RWPE1 (cell line): ENCODE measurements around the gene TUBB6.

Experiments
- CTCF ChIA-PET: fragments of 350-600 bp; sonication (Branson Sonifier 250); formaldehyde crosslinking; extraction: SDS; loops from one replicate; lab custom pipeline; 2021; lab: Yijun Ruan, JAX
- POLR2A ChIA-PET: fragments of 400-600 bp; formaldehyde crosslinking; extraction: SDS; loops from one replicate; lab custom pipeline; 2020; ENCODE audit warnings: antibody characterized with exemption; ENCODE audit not compliant: low non-redundant PET; lab: Yijun Ruan, JAX
- DNase-seq: peaks from one replicate; pipeline ENCODE4 v3.0.0; 2012; ENCODE audit warnings: low spot score
- H3K27ac ChIP-seq: fragments of 450-650 bp; 2 replicates; pipeline ENCODE4 v1.5.1; 2017
- TF ChIP-seq, protein P1 (sequence below): fragments of 450-650 bp; conservative IDR thresholded peaks from 2 replicates; pipeline ENCODE4 v1.5.1; 2017; ENCODE audit warnings: low read depth, mild to moderate bottlenecking

Gene TUBB6

DNA sequence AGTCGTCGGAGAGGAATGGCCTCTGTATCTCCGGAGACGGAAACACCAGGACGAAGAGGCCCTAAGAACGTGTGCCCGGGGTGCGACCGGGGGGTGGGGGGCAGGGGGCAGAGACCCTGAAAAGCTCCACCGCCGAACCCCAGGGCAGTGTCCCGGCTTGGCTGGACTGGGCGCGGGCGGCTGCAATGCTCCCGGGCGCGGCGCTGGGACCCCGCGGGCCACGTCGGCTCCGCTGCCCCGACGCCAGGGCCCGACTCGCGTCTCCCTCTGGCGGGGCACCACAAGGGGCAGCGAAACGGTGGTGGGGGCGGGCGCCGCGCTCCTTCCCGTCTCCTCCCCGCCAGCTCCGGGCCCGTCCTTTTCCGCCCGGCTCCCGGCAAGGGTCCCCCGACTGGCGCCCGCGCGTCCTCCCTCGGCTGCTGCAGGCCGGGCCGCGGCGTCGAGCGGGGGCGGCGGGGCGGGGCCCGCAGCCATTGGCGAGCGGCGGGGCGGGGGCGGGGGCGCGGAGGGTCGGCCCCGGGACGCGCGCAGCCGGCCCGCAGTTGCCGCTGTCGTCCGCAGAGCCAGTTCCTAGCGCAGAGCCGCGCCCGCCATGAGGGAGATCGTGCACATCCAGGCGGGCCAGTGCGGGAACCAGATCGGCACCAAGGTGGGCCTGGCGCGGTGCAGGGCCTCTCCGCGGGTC, at the start of gene TUBB6:
Gene TUBB6, plus strand, starts transcription at position 541 of the 685 bp plus-strand sequence. Its CDS starts 52 bp downstream, at position 593.
- ChIA-PET CTCF (interaction anchor here (3.9 kb wide), 1 partner anchor 36 kb away, joined by 15 read pairs; no protein-coding TSS in a partner anchor), POLR2A (no interaction called here)
- DNase-seq, result peak; percentile 78
- TF ChIP-seq, protein P1, sequence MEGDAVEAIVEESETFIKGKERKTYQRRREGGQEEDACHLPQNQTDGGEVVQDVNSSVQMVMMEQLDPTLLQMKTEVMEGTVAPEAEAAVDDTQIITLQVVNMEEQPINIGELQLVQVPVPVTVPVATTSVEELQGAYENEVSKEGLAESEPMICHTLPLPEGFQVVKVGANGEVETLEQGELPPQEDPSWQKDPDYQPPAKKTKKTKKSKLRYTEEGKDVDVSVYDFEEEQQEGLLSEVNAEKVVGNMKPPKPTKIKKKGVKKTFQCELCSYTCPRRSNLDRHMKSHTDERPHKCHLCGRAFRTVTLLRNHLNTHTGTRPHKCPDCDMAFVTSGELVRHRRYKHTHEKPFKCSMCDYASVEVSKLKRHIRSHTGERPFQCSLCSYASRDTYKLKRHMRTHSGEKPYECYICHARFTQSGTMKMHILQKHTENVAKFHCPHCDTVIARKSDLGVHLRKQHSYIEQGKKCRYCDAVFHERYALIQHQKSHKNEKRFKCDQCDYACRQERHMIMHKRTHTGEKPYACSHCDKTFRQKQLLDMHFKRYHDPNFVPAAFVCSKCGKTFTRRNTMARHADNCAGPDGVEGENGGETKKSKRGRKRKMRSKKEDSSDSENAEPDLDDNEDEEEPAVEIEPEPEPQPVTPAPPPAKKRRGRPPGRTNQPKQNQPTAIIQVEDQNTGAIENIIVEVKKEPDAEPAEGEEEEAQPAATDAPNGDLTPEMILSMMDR, result 0 out of 2 replicates have a peak, but pooled peaks have one; percentile 13
- H3K27ac ChIP-seq, result peak within 1 kb of the TSS; percentile 97

DNA sequence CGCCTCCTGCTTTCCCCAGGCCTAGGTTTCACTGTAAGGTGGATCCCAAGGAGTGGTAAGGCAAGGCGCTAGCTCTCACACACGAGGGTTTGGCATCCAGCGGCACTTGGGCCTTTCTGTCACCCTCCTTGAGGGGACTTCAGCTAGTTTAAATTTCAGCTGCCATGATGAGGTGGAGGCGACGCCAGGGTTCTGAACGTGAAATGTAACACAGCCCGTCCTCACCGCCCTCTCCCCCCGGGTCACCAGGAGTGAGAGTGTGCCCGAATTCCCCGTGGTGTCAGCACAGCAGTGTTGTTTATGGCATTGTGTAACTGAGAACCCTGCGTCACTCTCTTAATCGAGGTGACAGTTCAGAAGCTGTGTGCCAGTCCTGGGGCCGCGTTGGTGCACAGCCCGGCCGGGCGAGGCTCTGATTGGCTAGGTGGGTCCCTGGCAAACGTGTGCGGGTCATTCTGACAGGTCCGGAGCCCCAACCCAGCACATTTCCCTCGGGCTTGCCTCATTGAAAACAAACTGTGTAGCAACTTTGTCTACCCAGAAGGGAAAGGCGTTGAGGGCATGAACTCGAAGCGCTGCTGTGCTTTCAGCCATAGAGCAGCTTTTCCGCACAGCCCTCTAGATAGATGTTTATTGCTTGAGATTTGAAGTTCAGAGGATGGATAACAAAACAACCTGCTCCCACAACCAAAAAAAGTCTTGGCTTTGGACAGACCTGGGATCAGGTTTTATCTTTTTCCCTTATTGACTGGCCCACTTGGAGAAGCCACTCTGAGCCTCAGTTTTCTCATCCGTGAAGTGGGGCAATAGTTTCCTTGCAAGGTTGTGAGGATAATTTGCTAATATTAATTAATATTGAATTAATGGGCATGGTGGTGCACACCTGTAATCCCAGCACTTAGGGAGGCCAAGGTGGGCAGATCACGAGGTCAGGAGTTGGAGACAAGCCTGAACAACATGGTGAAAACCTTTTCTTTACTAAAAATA, 49.0 kb upstream of the TUBB6 start:
- CTCF ChIA-PET, result interaction anchor here (0.5 to 1.3 kb wide), 2 partner anchors 13 to 486 kb away, joined by 3 to 4 read pairs; no protein-coding TSS in a partner anchor
- POLR2A ChIA-PET, result no interaction called here
- no peak overlapping the region for H3K27ac ChIP-seq
- no peak for DNase-seq
- TF ChIP-seq, protein P1, result no peak

DNA sequence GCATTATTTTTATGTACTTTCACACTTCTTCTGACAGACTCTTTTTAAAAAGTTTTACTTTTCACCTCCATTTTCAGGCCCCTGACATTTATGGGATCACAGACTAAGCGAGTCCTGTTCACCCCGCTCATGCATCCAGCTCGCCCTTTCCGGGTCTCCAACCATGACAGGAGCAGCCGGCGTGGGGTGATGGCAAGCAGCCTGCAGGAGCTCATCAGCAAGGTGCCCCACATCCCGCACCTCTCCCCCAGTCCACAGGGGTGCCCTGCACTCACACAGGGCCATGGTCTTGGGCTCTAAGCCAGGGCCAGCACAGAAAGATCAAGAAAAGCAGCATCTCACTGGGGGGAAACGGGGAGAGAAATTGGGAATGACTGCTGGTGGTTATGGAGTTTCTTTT, 45.3 kb upstream of the TUBB6 start:
- H3K27ac ChIP-seq, result no peak overlapping the region
- DNase-seq, result no peak
- ChIA-PET POLR2A (no interaction called here), CTCF (no interaction called here)
- TF ChIP-seq, protein P1, result no peak

DNA sequence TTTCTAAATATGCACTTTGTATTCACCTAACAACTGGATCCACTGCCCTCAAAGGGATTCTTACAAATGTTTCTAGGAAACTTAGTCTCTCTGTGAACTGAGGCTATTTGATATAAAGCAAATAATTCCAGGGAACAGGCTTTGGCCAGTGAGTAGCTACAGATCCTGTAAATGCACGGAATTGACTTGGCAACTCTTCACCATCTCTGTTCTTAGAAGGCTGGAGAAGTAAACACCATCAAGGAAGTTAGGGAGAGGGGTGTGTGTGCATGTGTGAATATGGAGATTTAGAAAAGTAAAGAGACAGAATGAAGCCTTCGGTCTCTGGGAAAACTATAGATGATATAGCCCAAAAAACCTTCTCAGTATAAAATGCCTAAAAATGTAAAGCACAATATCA, 43.2 kb upstream of the TUBB6 start:
- TF ChIP-seq, protein P1, result no peak
- POLR2A ChIA-PET, result no interaction called here
- CTCF ChIA-PET, result interaction anchor here (1.0 kb wide), 1 partner anchor 63 kb away, joined by 4 read pairs; no protein-coding TSS in a partner anchor
- no peak overlapping the region for H3K27ac ChIP-seq
- no peak for DNase-seq

DNA sequence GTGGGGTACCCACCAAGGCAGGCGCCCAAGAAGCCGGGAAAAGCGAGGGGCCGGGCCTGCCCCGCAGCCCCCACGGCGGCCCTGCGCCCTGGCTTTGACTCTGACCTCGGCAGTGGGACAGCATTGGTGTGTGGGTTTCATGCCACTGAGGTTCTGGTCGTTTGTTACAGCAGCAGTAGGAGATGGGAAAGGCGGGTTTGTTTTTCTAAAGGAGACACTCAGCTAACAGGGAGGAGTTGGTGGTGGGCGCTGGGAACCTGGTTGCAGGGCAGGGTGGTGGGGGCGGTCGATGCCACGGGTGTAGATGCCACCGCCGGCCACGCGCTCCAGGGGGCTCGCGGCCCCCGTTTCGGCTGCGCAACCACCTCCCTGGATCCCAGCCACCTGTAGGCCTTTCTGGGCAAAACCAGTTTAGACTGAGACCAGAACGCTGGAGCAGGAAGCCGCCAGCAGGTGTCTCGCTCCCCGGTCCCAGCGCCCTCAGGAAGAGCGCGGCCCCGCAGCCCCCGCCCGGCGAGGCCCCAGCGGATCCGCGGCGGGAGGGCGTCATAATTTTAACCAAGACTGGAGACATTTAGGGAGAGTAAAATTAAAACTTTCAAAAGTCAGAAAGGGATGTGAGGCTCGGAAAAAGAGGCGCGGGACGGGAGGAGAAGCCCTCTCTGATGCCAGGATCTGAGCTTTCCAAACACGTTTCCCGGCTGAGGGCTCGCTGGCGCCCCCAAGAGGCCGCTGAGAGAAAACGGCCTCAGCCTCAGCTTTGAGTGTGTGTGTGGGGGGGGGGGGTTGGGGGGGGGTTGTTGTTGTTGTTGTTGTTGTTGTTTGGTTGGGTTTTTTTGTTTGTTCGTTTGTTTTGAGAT, 36.4 kb upstream of the TUBB6 start:
- peak overlapping the region; percentile 67 for H3K27ac ChIP-seq
- ChIA-PET POLR2A (interaction anchor here (1.2 kb wide), 1 partner anchor 38 kb away, joined by 3 read pairs; no protein-coding TSS in a partner anchor), CTCF (interaction anchor here (0.5 to 1.7 kb wide), 24 partner anchors 9 to 608 kb away, joined by 3 to 26 read pairs (median 5); partner anchors contain the start of genes ANKRD62 and TUBB6)

More for the DNA sequence above, 36.4 kb upstream of the TUBB6 start:
- TF ChIP-seq, protein P1, result peak; percentile 89
- DNase-seq, result peak; percentile 85
